T-cell (primary cell): ENCODE results near the gene FANCE. TPM values are rescaled to one million over a fixed set of nuclear protein-coding genes. Genes with fewer than 3 reads are reported as not detected.
"Not testable (repeated sequence)": the region's sequence is repeated elsewhere in the genome, so short reads cannot be mapped to it uniquely, and the experiment has no call there.

Experiments
- ATAC-seq, 4 experiments: fragments of 200-7000 bp in 3 of 4; fragments of 150-1000 bp in 1 of 4; cut with Tn5 transposase; replicated peaks in 1 of 4; 1 replicate in 3 of 4; 2 replicates in 1 of 4; pipeline ENCODE4 v1.10.0; 2021; ENCODE audit warnings: moderate library complexity in 3 of 4, mild to moderate bottlenecking in 2 of 4, moderate number of reproducible peaks in 1 of 4
- CTCF ChIA-PET, 2 donors: fragments of 300-600 bp; sonication (Branson Sonifier 250); formaldehyde crosslinking; loops; one replicate each; lab custom pipeline; 2022; ENCODE audit warnings: antibody characterized with exemption in 2 of 2; lab: Charles Lee
- POLR2A ChIA-PET, 2 donors: fragments of 300-600 bp; sonication (Branson Sonifier 250); formaldehyde crosslinking; loops; one replicate each; lab custom pipeline; 2022; ENCODE audit warnings: antibody characterized with exemption in 2 of 2; lab: Charles Lee
- DNase-seq, 35 experiments: peaks; one replicate each; pipeline versions ENCODE4 v3.0.0 to v3.0.0-alpha.2; 2013 to 2023
- H3K27ac ChIP-seq: one replicate; pipeline ENCODE4 v1.5.1; 2013; ENCODE audit warnings: low read length
- H3K27me3 ChIP-seq, 2 experiments: replicated peaks in 1 of 2; 1 replicate in 1 of 2; 2 replicates in 1 of 2; pipeline versions ENCODE4 v1.6.1 to v1.7.0; 2013; ENCODE audit warnings: low read length in 1 of 2, mixed read lengths in 1 of 2; ENCODE audit not compliant: control insufficient read depth in 2 of 2, insufficient read depth in 2 of 2; ENCODE audit errors: extremely low read depth in 1 of 2
- H3K36me3 ChIP-seq, 2 donors: 1 replicate in 1 of 2; 2 replicates in 1 of 2; pipeline versions ENCODE4 v1.6.1 to v1.7.0; 2013; ENCODE audit warnings: low read length in 1 of 2; ENCODE audit not compliant: control insufficient read depth in 2 of 2, insufficient read depth in 1 of 2; ENCODE audit errors: extremely low read depth in 1 of 2
- H3K4me1 ChIP-seq, 2 experiments: 1 replicate in 1 of 2; 2 replicates in 1 of 2; pipeline versions ENCODE4 v1.6.1 to v1.7.0; 2013; ENCODE audit warnings: low read length in 2 of 2, mixed read lengths in 1 of 2; ENCODE audit not compliant: insufficient read depth in 2 of 2, control insufficient read depth in 1 of 2; ENCODE audit errors: extremely low read depth in 1 of 2
- H3K4me3 ChIP-seq, 2 donors: 1 replicate in 1 of 2; 2 replicates in 1 of 2; pipeline versions ENCODE4 v1.5.1 to v1.7.0; 2013; ENCODE audit warnings: mild to moderate bottlenecking in 2 of 2, low read length in 1 of 2, moderate library complexity in 1 of 2; ENCODE audit not compliant: control insufficient read depth in 1 of 2; ENCODE audit errors: extremely low read depth in 1 of 2
- H3K9me3 ChIP-seq: 2 replicates; pipeline ENCODE4 v1.7.0; 2013
- H3K27ac Mint-ChIP-seq, 2 donors: one replicate each; pipeline ENCODE4 v1.8.0; 2020 to 2021; ENCODE audit warnings: mild to moderate bottlenecking in 2 of 2, mixed read lengths in 2 of 2
- H3K27me3 Mint-ChIP-seq, 2 donors: one replicate each; pipeline ENCODE4 v1.8.0; 2021 to 2022; ENCODE audit warnings: mixed read lengths in 2 of 2
- H3K36me3 Mint-ChIP-seq: one replicate; pipeline ENCODE4 v1.8.0; 2021; ENCODE audit warnings: mixed read lengths
- H3K4me1 Mint-ChIP-seq, 3 donors: one replicate each; pipeline ENCODE4 v1.8.0; 2020 to 2022; ENCODE audit warnings: mixed read lengths in 3 of 3, mild to moderate bottlenecking in 1 of 3
- H3K4me3 Mint-ChIP-seq, 3 donors: one replicate each; pipeline ENCODE4 v1.8.0; 2020 to 2022; ENCODE audit warnings: mild to moderate bottlenecking in 3 of 3, mixed read lengths in 3 of 3, moderate library complexity in 3 of 3
- H3K9me3 Mint-ChIP-seq, 3 donors: one replicate each; pipeline ENCODE4 v1.8.0; 2020 to 2022; ENCODE audit warnings: mixed read lengths in 3 of 3
- WGBS: methylation state at CpG from one replicate; pipeline ENCODE4 v1.1.5; 2013; ENCODE audit warnings: missing lambda C conversion rate; ENCODE audit not compliant: insufficient coverage; 5-methylcytosine and 5-hydroxymethylcytosine counted together
- total RNA-seq, 35 experiments: library from RNA in 6 of 35; stranded (reverse) in 6 of 35; fragments of 120-200 nt in 1 of 35; gene quantifications; one replicate each; pipeline versions ENCODE4 v1.2.1 to v1.2.4 and lab custom pipeline; 2013 to 2026

Gene FANCE
- total RNA-seq, 5 donors from 2014 or later (not counting 1 experiment from before 2014, with no cell fraction given): 5.6 to 12.8 (median 11.7) TPM

DNA sequence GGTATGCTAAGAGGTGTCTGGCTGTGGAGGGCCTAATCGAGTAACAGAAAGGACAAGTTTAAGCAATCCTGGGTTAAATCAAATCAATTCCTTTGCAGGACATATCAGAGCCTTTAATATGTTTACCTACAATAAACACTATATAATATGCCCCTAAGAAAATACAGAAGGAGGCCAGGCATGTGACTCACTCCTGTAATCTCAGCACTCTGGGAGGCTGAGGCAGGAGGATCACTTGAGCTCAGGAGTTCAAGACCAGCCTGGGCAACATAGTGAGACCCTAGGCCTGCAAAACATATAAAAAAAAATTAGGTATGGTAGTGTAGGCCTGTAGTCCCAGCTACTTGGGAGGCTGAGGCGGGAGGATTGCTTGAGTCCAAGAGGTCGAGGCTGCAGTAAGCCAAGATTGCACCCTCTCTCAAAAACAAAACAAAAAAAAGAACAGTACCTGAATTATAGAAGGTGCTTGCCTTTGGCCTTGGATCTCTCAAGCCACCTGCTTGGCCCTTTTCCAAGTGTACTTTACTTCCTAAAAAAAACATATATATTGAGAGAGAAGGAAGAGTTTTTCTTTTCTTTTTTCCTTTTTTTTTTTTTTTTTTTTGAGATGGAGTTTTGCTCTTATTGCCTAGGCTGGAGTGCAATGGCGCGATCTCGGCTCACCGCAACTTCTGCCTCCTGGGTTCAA lies 13.6 kb upstream of the FANCE start:
- H3K4me3 Mint-ChIP-seq, H3K9me3 ChIP-seq, H3K4me1 Mint-ChIP-seq, H3K27me3 Mint-ChIP-seq, H3K27ac Mint-ChIP-seq, ATAC-seq, POLR2A ChIA-PET, H3K36me3 Mint-ChIP-seq, H3K9me3 Mint-ChIP-seq, DNase-seq, H3K27ac ChIP-seq, H3K4me3 ChIP-seq, H3K27me3 ChIP-seq, H3K36me3 ChIP-seq, H3K4me1 ChIP-seq: not testable (repeated sequence)
- WGBS: no CpG with 5 or more reads among the region's 7 CpGs
- CTCF ChIA-PET: interaction anchor here in 1 of 2 donors (0.6 kb wide), 1 partner anchor 103 kb away, joined by 4 read pairs; no protein-coding TSS in a partner anchor

DNA sequence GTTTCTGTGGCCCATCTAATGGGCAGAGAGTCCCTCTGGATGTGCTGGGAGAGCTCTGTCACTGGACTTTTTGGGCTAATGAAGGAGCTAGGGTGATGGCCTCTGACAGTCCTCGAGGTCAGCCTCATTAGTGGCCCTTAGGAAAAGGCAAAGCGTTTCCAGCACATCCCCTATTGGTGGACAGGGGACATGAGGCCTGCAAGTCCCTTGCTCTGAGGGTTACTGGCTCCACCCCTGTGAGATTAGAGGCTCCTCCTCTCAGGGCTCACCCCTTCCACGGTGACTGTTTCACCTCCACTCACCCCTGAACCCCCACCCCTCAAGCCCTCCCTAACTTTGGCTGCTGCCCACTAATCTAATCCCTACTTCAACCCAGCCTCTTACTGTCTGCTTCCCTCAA lies 12.8 kb upstream of the FANCE start:
- H3K36me3 Mint-ChIP-seq: no peaks in the 10 kb centered on the region
- H3K4me3 ChIP-seq: no peak overlapping the region
- H3K27me3 Mint-ChIP-seq: no peaks in the 10 kb centered on the region
- POLR2A ChIA-PET: no interaction called here
- H3K27ac ChIP-seq: no peak overlapping the region
- H3K9me3 Mint-ChIP-seq: no peaks in the 10 kb centered on the region
- no peaks in the 10 kb centered on the region for H3K4me1 Mint-ChIP-seq
- CTCF ChIA-PET: no interaction called here
- H3K36me3 ChIP-seq: no peaks in the 10 kb centered on the region
- H3K4me3 Mint-ChIP-seq: no peak overlapping the region
- WGBS: 60% methylated on average over 2 of the region's 3 CpGs
- H3K9me3 ChIP-seq: no peaks in the 10 kb centered on the region
- H3K27ac Mint-ChIP-seq: no peak overlapping the region
- no peak for DNase-seq
- no peaks in the 10 kb centered on the region for H3K4me1 ChIP-seq
- no peaks in the 10 kb centered on the region for H3K27me3 ChIP-seq
- no peak for ATAC-seq

DNA sequence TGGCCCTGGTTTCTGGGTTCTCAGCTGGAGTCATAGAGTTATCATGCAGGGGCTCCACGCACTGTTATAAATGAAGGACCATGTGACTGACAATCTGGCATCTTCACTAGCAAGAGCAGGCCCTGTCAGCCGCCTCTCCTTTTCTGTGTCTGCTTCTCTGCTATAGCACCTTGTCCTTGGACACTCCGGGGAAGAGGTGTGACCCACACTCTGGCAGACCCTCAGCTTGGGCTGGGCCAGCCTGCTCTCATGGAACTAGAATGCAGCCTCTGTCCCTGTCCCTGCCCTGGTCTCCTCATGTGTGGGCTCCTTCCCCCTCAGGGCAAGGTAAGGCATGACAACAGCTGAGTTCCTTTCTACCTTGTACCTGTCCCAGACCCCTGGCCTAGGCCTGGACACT lies 10.9 kb upstream of the FANCE start:
- Mint-ChIP-seq H3K9me3 (no peaks in the 10 kb centered on the region), H3K27ac (no peak overlapping the region), H3K4me1 (peaks cover 5 to 8% (median 7%) of the 10 kb centered on the region in 3 donors), H3K4me3 (no peak overlapping the region), H3K36me3 (no peaks in the 10 kb centered on the region), H3K27me3 (no peaks in the 10 kb centered on the region)
- Histone ChIP-seq H3K27ac (no peak overlapping the region), H3K4me1 (peaks cover 0 to 13% of the 10 kb centered on the region in 2 experiments), H3K9me3 (no peaks in the 10 kb centered on the region), H3K4me3 (no peak overlapping the region), H3K27me3 (no peaks in the 10 kb centered on the region), H3K36me3 (no peaks in the 10 kb centered on the region)
- POLR2A ChIA-PET: no interaction called here
- CTCF ChIA-PET: no interaction called here
- 98% methylated on average over 3 of the region's 3 CpGs for WGBS
- no peak for ATAC-seq
- DNase-seq: no peak

GRCh38 chr6:35441642-35442041 lies 10.5 kb upstream of the FANCE start:
- Histone ChIP-seq H3K4me1 (peaks cover 0 to 13% of the 10 kb centered on the region in 2 experiments), H3K4me3 (no peak overlapping the region), H3K27me3 (no peaks in the 10 kb centered on the region), H3K27ac (no peak overlapping the region), H3K9me3 (no peaks in the 10 kb centered on the region), H3K36me3 (no peaks in the 10 kb centered on the region)
- CTCF ChIA-PET: no interaction called here
- peaks cover 5 to 8% (median 7%) of the 10 kb centered on the region in 3 donors for H3K4me1 Mint-ChIP-seq
- no peaks in the 10 kb centered on the region for H3K9me3 Mint-ChIP-seq
- H3K4me3 Mint-ChIP-seq: no peak overlapping the region
- no peak overlapping the region for H3K27ac Mint-ChIP-seq
- POLR2A ChIA-PET: no interaction called here
- ATAC-seq (no peak), DNase-seq (no peak)
- H3K27me3 Mint-ChIP-seq: no peaks in the 10 kb centered on the region
- 100% methylated on average over 1 of the region's 4 CpGs for whole genome bisulfite sequencing
- H3K36me3 Mint-ChIP-seq: no peaks in the 10 kb centered on the region

- Mint-ChIP-seq H3K36me3 (no peaks in the 10 kb centered on the region), H3K27ac (no peak overlapping the region), H3K4me3 (no peak overlapping the region), H3K9me3 (no peaks in the 10 kb centered on the region), H3K4me1 (peaks cover 5 to 8% (median 7%) of the 10 kb centered on the region in 3 donors), H3K27me3 (no peaks in the 10 kb centered on the region)
- no peaks in the 10 kb centered on the region for H3K9me3 ChIP-seq
- 92% methylated on average over 5 of the region's 5 CpGs for WGBS
- H3K36me3 ChIP-seq: no peaks in the 10 kb centered on the region
- no peak overlapping the region for H3K4me3 ChIP-seq
- no peak overlapping the region for H3K27ac ChIP-seq
- POLR2A ChIA-PET: no interaction called here
- ATAC-seq: no peak
- no peaks in the 10 kb centered on the region for H3K27me3 ChIP-seq
- no peak for DNase-seq
- peaks cover 0 to 13% of the 10 kb centered on the region in 2 experiments for H3K4me1 ChIP-seq
- CTCF ChIA-PET: interaction anchor here (0.5 to 0.7 kb wide), 2 partner anchors 10 to 115 kb away, joined by 3 to 5 read pairs; no protein-coding TSS in a partner anchor
Observed at GRCh38 chr6:35442693-35443092, 9.4 kb upstream of the FANCE start.

DNA sequence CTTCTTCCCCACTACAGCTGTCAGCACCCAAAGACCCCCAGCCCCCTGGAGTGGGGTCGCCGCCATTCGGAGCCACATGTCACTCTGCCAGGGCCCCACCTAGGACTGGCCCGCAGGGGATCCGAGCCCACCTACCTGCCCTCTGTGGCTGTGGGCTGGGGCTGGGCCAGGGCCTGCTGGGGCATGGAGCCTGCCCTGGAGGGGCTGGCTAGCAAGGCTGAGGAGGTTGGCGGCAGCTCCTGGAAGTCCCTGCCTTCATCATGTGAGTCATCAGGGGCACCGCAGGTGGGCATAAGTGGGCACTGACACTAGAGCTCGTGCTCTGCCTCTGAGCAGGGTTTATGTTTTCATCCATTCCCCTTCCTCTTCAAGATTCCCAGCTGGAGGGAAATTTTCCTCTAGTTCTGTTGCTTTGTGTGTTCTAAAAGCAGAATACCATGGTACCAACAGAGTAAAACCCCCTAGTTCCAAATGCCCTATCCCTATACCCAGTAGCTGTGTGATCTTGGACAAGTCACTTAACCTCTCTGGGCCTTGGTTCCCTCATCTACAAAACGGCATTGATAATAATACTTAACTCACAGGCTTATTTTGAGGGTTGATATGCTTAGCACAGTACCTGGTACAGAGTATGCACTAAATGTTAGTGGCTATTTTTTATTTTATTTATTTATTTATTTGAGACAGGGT lies 8.7 kb upstream of the FANCE start:
- ATAC-seq: no peak
- no peak overlapping the region for H3K27ac Mint-ChIP-seq

More for the DNA sequence above, 8.7 kb upstream of the FANCE start:
- CTCF ChIA-PET: interaction anchor here in 1 of 2 donors (1.1 to 1.3 kb wide), 2 partner anchors 24 to 101 kb away, joined by 3 to 5 read pairs; partner anchors contain the start of genes PPARD and RPL10A
- Mint-ChIP-seq H3K4me1 (peaks cover 5 to 8% (median 7%) of the 10 kb centered on the region in 3 donors), H3K27me3 (no peaks in the 10 kb centered on the region), H3K4me3 (no peak overlapping the region), H3K36me3 (no peaks in the 10 kb centered on the region), H3K9me3 (no peaks in the 10 kb centered on the region)
- POLR2A ChIA-PET: no interaction called here
- 100% methylated on average over 3 of the region's 9 CpGs for WGBS
- Histone ChIP-seq H3K27me3 (peaks cover 0 to 2% of the 10 kb centered on the region in 2 experiments), H3K36me3 (no peaks in the 10 kb centered on the region), H3K9me3 (no peaks in the 10 kb centered on the region), H3K4me1 (peaks cover 0 to 13% of the 10 kb centered on the region in 2 experiments), H3K27ac (no peak overlapping the region), H3K4me3 (no peak overlapping the region)
- no peak for DNase-seq
